ENCODE measurements around the gene SLC25A5.
"Not testable (repeated sequence)": the region's sequence is repeated elsewhere in the genome, so short reads cannot be mapped to it uniquely, and the experiment has no call there.

Gene SLC25A5

GRCh38 chrX:119477812-119478232, 9.6 kb downstream of the SLC25A5 start:
- DNase-seq (no peak), ATAC-seq (no peak)

- no peak for ATAC-seq
- no peak for DNase-seq
Measured at GRCh38 chrX:119478504-119478903, 10.3 kb downstream of the SLC25A5 start.

- no peak for ATAC-seq
- DNase-seq, result no peak
Measured at GRCh38 chrX:119479845-119480244, 11.6 kb downstream of the SLC25A5 start.

GRCh38 chrX:119481323-119481801, 13.1 kb downstream of the SLC25A5 start:
- ATAC-seq, result no peak
- no peak for DNase-seq

- ATAC-seq (peak; percentile 14), DNase-seq (no peak)
Measured at GRCh38 chrX:119482041-119482440, 13.8 kb downstream of the SLC25A5 start.

GRCh38 chrX:119482481-119483480, 14.5 kb downstream of the SLC25A5 start:
- ATAC-seq, result peak; percentile 87

GRCh38 chrX:119486745-119487144, 18.5 kb downstream of the SLC25A5 start:
- DNase-seq, result no peak

More at GRCh38 chrX:119482481-119483480, 14.5 kb downstream of the SLC25A5 start:
- peak; percentile 77 for DNase-seq

GRCh38 chrX:119487766-119488165, 19.5 kb downstream of the SLC25A5 start:
- not testable (repeated sequence) for DNase-seq

More at GRCh38 chrX:119486745-119487144, 18.5 kb downstream of the SLC25A5 start:
- no peak for ATAC-seq

GRCh38 chrX:119488749-119489148, 20.5 kb downstream of the SLC25A5 start:
- DNase-seq (peak; percentile 35), ATAC-seq (no peak)

More at GRCh38 chrX:119487766-119488165, 19.5 kb downstream of the SLC25A5 start:
- not testable (repeated sequence) for ATAC-seq

GRCh38 chrX:119489212-119490074, 21.2 kb downstream of the SLC25A5 start:
- DNase-seq (no peak), ATAC-seq (no peak)

- ATAC-seq (no peak), DNase-seq (no peak)
Measured at GRCh38 chrX:119492463-119492862, 24.2 kb downstream of the SLC25A5 start.

GRCh38 chrX:119493851-119494495, 25.7 kb downstream of the SLC25A5 start:
- ATAC-seq, DNase-seq: not testable (repeated sequence)

- DNase-seq (no peak), ATAC-seq (no peak)
Measured at GRCh38 chrX:119495734-119496726, 27.8 kb downstream of the SLC25A5 start.

- no peak for ATAC-seq
Measured at GRCh38 chrX:119497185-119497584, 28.9 kb downstream of the SLC25A5 start.

GRCh38 chrX:119500061-119500800, 32.0 kb downstream of the SLC25A5 start:
- ATAC-seq (no peak), DNase-seq (no peak)

More at GRCh38 chrX:119497185-119497584, 28.9 kb downstream of the SLC25A5 start:
- DNase-seq, result no peak

- ATAC-seq, result no peak
- no peak for DNase-seq
Measured at GRCh38 chrX:119501511-119502148, 33.4 kb downstream of the SLC25A5 start.

- ATAC-seq (peak; percentile 59), DNase-seq (peak; percentile 14)
Measured at GRCh38 chrX:119502727-119503483, 34.7 kb downstream of the SLC25A5 start.

GRCh38 chrX:119503484-119503861, 35.2 kb downstream of the SLC25A5 start:
- DNase-seq, result no peak
- no peak for ATAC-seq

All from stimulated activated naive CD8-positive, alpha-beta T cell treated with anti-CD3 and anti-CD28 coated beads, Interleukin-15, Interleukin-2, amounts not matched to agents 100 U/mL and 50 U/mL, for 24 hours (primary cell).